Umbilical cord (tissue), 2 donors: ENCODE measurements around the gene PRIM2. TPM values are rescaled to one million over a fixed set of nuclear protein-coding genes. Genes with fewer than 3 reads are reported as not detected.
A peak's percentile ranks its signal among the peaks of the same experiment; 100 is the strongest.
"Not testable (repeated sequence)": the region's sequence is repeated elsewhere in the genome, so short reads cannot be mapped to it uniquely, and the experiment has no call there.

Source experiments
- DNase-seq: peaks from one replicate; pipeline ENCODE4 v3.0.0-alpha.2; 2015; ENCODE audit warnings: low spot score
- total RNA-seq: library from RNA; depleted of rRNA; stranded (reverse); fragments of >200 nt; gene quantifications from one replicate; pipeline ENCODE4 v1.2.3, GENCODE V29; 2014; ENCODE audit warnings: low replicate concordance; ENCODE audit not compliant: insufficient read depth

PRIM2 gene
- total RNA-seq, 1 donor from 2014 or later = 15.9 TPM

DNA sequence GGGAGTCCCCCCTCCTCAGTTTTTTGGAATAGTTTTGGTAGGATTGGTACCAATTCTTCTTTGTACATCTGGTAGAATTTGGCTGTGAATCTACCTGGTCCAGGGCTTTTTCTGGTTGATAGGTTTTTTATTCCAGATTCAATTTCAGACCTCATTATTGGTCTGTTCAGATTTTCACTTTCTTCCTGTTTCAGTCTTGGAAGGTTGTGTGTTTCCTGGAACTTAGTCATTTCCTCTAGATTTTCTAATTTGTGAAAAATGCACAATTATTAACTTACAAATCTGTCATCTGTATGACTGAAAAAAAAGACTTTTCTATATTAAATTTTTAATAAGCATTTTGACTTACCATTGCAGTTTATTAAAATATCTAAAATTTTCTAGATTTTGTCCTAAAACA, 287.9 kb downstream of the PRIM2 start:
- DNase-seq = not testable (repeated sequence)

GRCh38 chr6:57606331-57606730, 288.9 kb downstream of the PRIM2 start:
- peak; percentile 61 for DNase-seq

- not testable (repeated sequence) for DNase-seq
Measured at GRCh38 chr6:57610612-57611011, 293.2 kb downstream of the PRIM2 start.

DNA sequence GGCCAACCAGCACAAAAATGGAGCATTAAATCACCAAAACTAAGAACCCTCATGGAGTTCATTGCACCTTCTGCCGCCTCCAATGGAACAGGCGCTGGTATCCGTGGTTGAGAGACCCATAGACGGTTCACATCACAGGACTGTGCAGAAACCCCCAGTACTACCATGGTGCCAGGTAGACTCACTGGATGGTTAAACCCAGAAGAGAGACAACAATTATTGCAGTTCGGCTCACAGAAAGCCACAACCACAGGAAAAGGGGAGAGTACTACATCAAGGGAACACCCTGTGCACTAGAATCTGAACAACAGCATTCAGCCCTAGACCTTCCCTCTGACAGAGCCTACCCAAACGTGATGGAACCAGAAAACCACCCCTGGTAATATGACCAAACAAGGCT, 301.5 kb downstream of the PRIM2 start:
- not testable (repeated sequence) for DNase-seq

- DNase-seq = not testable (repeated sequence)
Measured at GRCh38 chr6:57631773-57632172, 314.3 kb downstream of the PRIM2 start.

DNA sequence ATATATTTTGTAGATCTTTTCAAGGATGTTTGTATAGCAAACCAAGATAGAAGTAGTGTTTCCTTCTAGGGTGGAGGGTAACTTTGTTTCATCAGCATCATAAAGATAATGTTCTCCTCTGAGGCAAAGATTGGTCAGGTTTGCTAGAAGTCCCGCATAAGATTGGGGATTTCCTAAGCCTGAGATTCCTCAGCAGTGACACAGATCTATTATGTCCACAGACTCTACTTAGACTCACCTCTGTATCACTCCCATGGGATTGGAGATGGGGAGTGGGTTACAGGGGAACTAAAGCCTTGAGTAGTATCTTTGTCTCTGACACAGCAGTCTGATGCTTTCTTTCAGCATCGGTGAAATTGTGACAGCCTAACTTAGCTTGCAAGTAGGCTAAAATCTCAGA, 341.1 kb downstream of the PRIM2 start:
- DNase-seq = not testable (repeated sequence)

- not testable (repeated sequence) for DNase-seq
Measured at GRCh38 chr6:57659794-57660193, 342.4 kb downstream of the PRIM2 start.

DNA sequence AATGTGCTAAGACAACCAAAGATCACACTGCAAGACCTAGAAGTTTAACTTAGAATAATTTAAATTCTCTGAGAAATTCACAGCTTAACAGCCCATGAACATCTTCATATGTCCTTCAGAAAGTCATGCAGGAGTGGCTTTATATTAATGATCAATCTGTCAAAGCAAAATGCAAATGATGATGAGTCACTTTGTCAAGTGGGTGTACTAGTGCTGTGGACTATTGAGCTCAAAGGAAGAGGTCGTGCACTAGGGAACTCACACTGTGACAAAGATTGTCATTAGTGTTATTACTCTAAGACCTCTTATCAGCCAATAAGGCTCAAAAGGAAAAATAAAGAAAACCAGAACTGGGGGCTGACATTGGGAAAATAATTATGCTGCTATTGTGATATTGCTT, 343.5 kb downstream of the PRIM2 start:
- not testable (repeated sequence) for DNase-seq

DNA sequence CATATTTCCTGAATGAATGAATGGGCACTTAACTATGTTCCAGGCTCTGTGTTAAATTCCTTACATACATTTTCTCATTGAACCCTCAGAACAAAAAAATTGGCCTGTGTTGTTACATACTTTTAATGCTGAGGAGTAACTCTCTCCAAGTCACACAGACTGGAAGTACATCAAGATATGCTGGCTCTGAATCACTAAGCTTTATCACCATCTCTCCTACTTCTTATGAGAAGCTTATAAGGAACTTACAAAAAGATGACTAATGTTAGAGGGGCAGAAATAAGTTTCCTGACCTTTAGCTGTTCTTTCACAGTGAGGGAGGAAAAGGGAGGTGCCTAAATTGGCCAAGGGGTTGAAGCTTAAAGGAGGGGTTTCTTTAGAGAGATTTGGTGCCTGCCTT, 350.7 kb downstream of the PRIM2 start:
- DNase-seq = not testable (repeated sequence)

DNA sequence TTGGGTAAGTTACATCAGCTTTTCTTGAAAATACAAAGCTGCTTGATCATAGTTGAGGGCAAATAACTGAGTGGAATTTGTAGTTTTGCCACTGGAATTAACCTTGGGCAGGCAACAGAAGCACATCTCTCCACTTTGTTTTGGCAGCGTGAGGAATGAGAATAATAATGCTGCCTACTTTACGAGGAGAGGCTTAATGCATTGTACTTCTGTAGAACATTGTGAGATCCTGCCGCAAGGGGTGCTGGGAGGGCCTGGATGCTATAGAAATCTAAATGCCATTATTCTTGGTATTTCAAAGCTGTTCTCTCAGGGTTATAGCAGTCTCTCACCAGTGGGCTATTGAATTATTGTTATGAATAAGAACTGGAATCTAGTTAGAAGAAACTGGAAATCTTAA, 353.8 kb downstream of the PRIM2 start:
- DNase-seq = not testable (repeated sequence)

- not testable (repeated sequence) for DNase-seq
Measured at GRCh38 chr6:57671937-57672627, 354.7 kb downstream of the PRIM2 start.

GRCh38 chr6:57673281-57673680, 355.9 kb downstream of the PRIM2 start:
- DNase-seq = not testable (repeated sequence)

DNA sequence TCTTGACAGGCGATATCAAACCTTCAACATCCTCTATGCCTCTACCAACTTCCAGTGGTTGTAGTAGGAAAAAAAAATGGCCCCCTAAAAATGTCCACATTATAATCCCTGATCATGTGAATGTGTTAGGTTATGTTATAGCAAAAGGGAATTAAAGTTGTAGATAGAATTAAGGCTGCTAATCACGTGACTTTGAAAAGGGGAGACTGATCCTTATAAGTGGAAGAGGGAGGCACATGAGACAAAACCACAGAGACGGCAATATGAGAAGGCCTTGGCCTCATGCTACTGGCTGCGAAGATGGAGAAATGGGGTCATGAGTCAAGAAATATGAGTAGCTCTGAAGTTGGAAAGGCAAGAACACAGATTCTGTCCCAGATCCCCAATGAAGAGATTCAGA, 358.0 kb downstream of the PRIM2 start:
- not testable (repeated sequence) for DNase-seq

GRCh38 chr6:57696382-57696781, 379.0 kb downstream of the PRIM2 start:
- not testable (repeated sequence) for DNase-seq

Other genes starting within 250 kb of the PRIM2 start
- gene ZNF451, start 227.4 kb upstream of the PRIM2 start, total RNA-seq = 154 TPM
- gene BAG2, start 145.3 kb upstream of the PRIM2 start, total RNA-seq = 46.7 TPM
- 169 TPM for gene RAB23, start 95.3 kb upstream of the PRIM2 start, total RNA-seq